Endothelial cell of umbilical vein (primary cell): ENCODE data around the gene NFYC. TPM values are rescaled to one million over a fixed set of nuclear protein-coding genes. Genes with fewer than 3 reads are reported as not detected.
A peak's percentile ranks its signal among the peaks of the same experiment; 100 is the strongest.

Source experiments
- BruUV-seq: library from RNA; stranded (reverse); fragments of 400-500 nt; replicated peaks from 2 replicates; lab custom pipeline; 2021; lab: Mats Ljungman, UMichigan
- CTCF ChIA-PET: fragments of 300-600, 350-600 bp; sonication (Branson Sonifier 250); formaldehyde crosslinking; loops from one replicate; lab custom pipeline; 2021; ENCODE audit warnings: antibody characterized with exemption, inconsistent platforms; lab: Charles Lee
- POLR2A ChIA-PET: fragments of 300-600, 350-600 bp; sonication (Branson Sonifier 250); formaldehyde crosslinking; loops from one replicate; lab custom pipeline; 2021; ENCODE audit warnings: antibody characterized with exemption, inconsistent platforms; lab: Charles Lee
- DNase-seq: peaks from one replicate; pipeline ENCODE4 v3.0.0-alpha.2; 2011; ENCODE audit warnings: low read depth, low spot score
- FAIRE-seq: peaks from 2 replicates; lab custom pipeline; 2011; peaks lifted over from hg19 to GRCh38; lab: Jason Lieb, UNC
- H2AFZ ChIP-seq: 2 replicates; pipeline ENCODE4 v1.6.0; 2012; ENCODE audit warnings: low read depth, low read length, control low read depth, inconsistent platforms
- H3K27ac ChIP-seq: 2 replicates; pipeline ENCODE4 v1.5.1; 2011; ENCODE audit warnings: low read depth, mild to moderate bottlenecking, control low read depth, low read length, moderate library complexity; ENCODE audit not compliant: insufficient read depth
- H3K27me3 ChIP-seq, 2 experiments: 2 replicates each; pipeline versions ENCODE4 v1.6.0 to v1.6.1; 2011; ENCODE audit warnings: low read length in 2 of 2, mixed read lengths in 1 of 2; ENCODE audit not compliant: control insufficient read depth in 2 of 2, insufficient read depth in 2 of 2
- H3K36me3 ChIP-seq, 2 experiments: 2 replicates in 1 of 2; 3 replicates in 1 of 2; pipeline ENCODE4 v1.5.1; 2011; ENCODE audit warnings: low read length in 2 of 2, mild to moderate bottlenecking in 1 of 2, moderate library complexity in 1 of 2; ENCODE audit not compliant: control insufficient read depth in 2 of 2, insufficient read depth in 2 of 2; ENCODE audit errors: extremely low read depth in 1 of 2
- H3K4me1 ChIP-seq: 3 replicates; pipeline ENCODE4 v1.5.1; 2011; ENCODE audit warnings: mild to moderate bottlenecking, low read length; ENCODE audit not compliant: control insufficient read depth, insufficient read depth; ENCODE audit errors: extremely low read depth
- H3K4me2 ChIP-seq: 2 replicates; pipeline ENCODE4 v1.6.1; 2011; ENCODE audit warnings: low read length, control low read depth, mixed read lengths; ENCODE audit not compliant: insufficient read depth
- H3K4me3 ChIP-seq, 3 experiments: fragments of 200-600 bp in 1 of 3; sonication (generic), shearing (Covaris generic) in 1 of 3; replicated peaks in 1 of 3; 2 replicates each; pipeline ENCODE4 v1.5.1; 2011 to 2016; ENCODE audit warnings: control low read depth in 3 of 3, low read length in 3 of 3, mild to moderate bottlenecking in 2 of 3, inconsistent platforms in 1 of 3, low read depth in 1 of 3, moderate library complexity in 1 of 3; ENCODE audit not compliant: insufficient read depth in 1 of 3
- H3K79me2 ChIP-seq: 2 replicates; pipeline ENCODE4 v1.6.0; 2012; ENCODE audit warnings: low read length, inconsistent platforms; ENCODE audit not compliant: control insufficient read depth, insufficient read depth
- H3K9ac ChIP-seq: replicated peaks from 2 replicates; pipeline ENCODE3; 2011; ENCODE audit warnings: low read length, control low read depth; ENCODE audit not compliant: insufficient read depth; ENCODE audit errors: extremely low read depth
- H3K9me1 ChIP-seq: replicated peaks from 3 replicates; pipeline ENCODE4 v1.6.0; 2011; ENCODE audit warnings: mild to moderate bottlenecking, low read length; ENCODE audit not compliant: control insufficient read depth, insufficient read depth; ENCODE audit errors: extremely low read depth
- H3K9me3 ChIP-seq: replicated peaks from 2 replicates; pipeline ENCODE4 v1.5.1; 2012; ENCODE audit warnings: low read length, inconsistent platforms; ENCODE audit not compliant: control insufficient read depth, insufficient read depth
- H4K20me1 ChIP-seq: replicated peaks from 2 replicates; pipeline ENCODE3; 2011; ENCODE audit warnings: mild to moderate bottlenecking, low read length; ENCODE audit not compliant: control insufficient read depth, insufficient read depth; ENCODE audit errors: extremely low read depth
- CTCF ChIP-seq, 2 donors: IDR thresholded peaks; 1 replicate in 1 of 2; 2 replicates in 1 of 2; pipeline ENCODE4 v1.5.1; 2011; ENCODE audit warnings: low read length in 2 of 2, mild to moderate bottlenecking in 2 of 2, moderate library complexity in 2 of 2, control low read depth in 1 of 2, inconsistent platforms in 1 of 2, low read depth in 1 of 2; ENCODE audit not compliant: insufficient read depth in 1 of 2; ENCODE audit errors: extremely low read depth in 1 of 2
- EZH2 ChIP-seq: IDR thresholded peaks from 2 replicates; pipeline ENCODE4 v1.6.1; 2012; ENCODE audit warnings: borderline replicate concordance, low read depth, mild to moderate bottlenecking, moderate library complexity, low read length, inconsistent platforms; ENCODE audit not compliant: severe bottlenecking
- GATA2 ChIP-seq: IDR thresholded peaks from 2 replicates; pipeline ENCODE4 v1.7.0; 2011; ENCODE audit warnings: low read depth, mild to moderate bottlenecking, moderate library complexity, mixed read lengths, low read length; ENCODE audit not compliant: insufficient read length, insufficient read depth
- JUN ChIP-seq: IDR thresholded peaks from 2 replicates; pipeline ENCODE4 v1.6.1; 2011; ENCODE audit warnings: borderline replicate concordance, low read depth; ENCODE audit not compliant: insufficient read length, insufficient read depth
- MYC ChIP-seq: IDR thresholded peaks from one replicate; pipeline ENCODE4 v1.6.1; 2011; ENCODE audit warnings: mild to moderate bottlenecking, low read depth, low read length
- POLR2A ChIP-seq: IDR thresholded peaks from 2 replicates; pipeline ENCODE4 v1.6.1; 2012; ENCODE audit warnings: low read depth, mild to moderate bottlenecking, control low read depth, low read length
- dilution Hi-C: fragments of 300-500 bp; cut with MboI; formaldehyde crosslinking; loops from one replicate; pipeline ENCODE4 v1.15.0; 2019; ENCODE audit warnings: low sequenced_read_pairs; ENCODE audit not compliant: extremely low pct_ligation_motif_present
- intact Hi-C: fragments of 100-400 bp; cut with micrococcal nuclease; formaldehyde crosslinking; loops from one replicate; pipeline ENCODE4 v1.10.0; 2022
- polyA plus RNA-seq, 4 experiments: library from polyadenylated mRNA; depleted of rRNA in 3 of 4; stranded (reverse) in 3 of 4; unstranded in 1 of 4; fragments of >200 nt; gene quantifications; 2 replicates each; pipeline versions ENCODE4 v1.2.1 to v1.2.3, GENCODE V29; 2011 to 2012; ENCODE audit warnings: missing spikeins in 1 of 4
- total RNA-seq: library from RNA; stranded (reverse); gene quantifications from 2 replicates; pipeline ENCODE4 v1.2.3, GENCODE V29; 2021

Gene NFYC
- total and polyA plus RNA-seq, 2 donors (not counting 3 experiments of a cell fraction or from before 2014, with no cell fraction given): 51.1 to 81.7 TPM

- no peaks in the 10 kb centered on the region for H3K79me2 ChIP-seq
- POLR2A ChIA-PET: no interaction called here
- H3K9me1 ChIP-seq: no peaks in the 10 kb centered on the region
- H3K4me2 ChIP-seq: no peak within 1 kb of the TSS
- dilution Hi-C loops: no loop called here
- peak within 1 kb of the TSS in 1 of 3 experiments; percentile 9 for H3K4me3 ChIP-seq
- H2AFZ ChIP-seq: no peak within 1 kb of the TSS
- H3K4me1 ChIP-seq: no peaks in the 10 kb centered on the region
- CTCF ChIA-PET: interaction anchor here (1.2 to 2.2 kb wide), 2 partner anchors 9 to 14 kb away, joined by 3 to 18 read pairs; no protein-coding TSS in a partner anchor
- no peaks in the 10 kb centered on the region for H3K9me3 ChIP-seq
- no peaks in the 10 kb centered on the region for H3K36me3 ChIP-seq
- no peak within 1 kb of the TSS for H3K27ac ChIP-seq
- no TSS peak for BruUV-seq
- H3K9ac ChIP-seq: no peak within 1 kb of the TSS
- H3K27me3 ChIP-seq: peaks cover 13 to 20% of the 10 kb centered on the region in 2 experiments
- FAIRE-seq (no peak), DNase-seq (no peak)
- H4K20me1 ChIP-seq: no peaks in the 10 kb centered on the region
- TF ChIP-seq POLR2A (no peak), JUN (no peak), EZH2 (peak; percentile 79), GATA2 (no peak), CTCF (IDR thresholded peaks at IDR 0.05; ENCODE audit: extremely low read depth in 1 of 2, insufficient read depth in 1 of 2, low read depth in 1 of 2, low read length in 2 of 2) (no peak), MYC (no peak)
- intact Hi-C loops: no loop called here
Measured at GRCh38 chr1:40783001-40783905, 91.7 kb downstream of the NFYC start, which contains the start of gene KCNQ4. Gene KCNQ4, plus strand, starts transcription at chr1:40783787. Its CDS starts 307 bp downstream, at chr1:40784094.
